HFFc6 (cell line): ENCODE data around the gene SKIC3. TPM values are rescaled to one million over a fixed set of nuclear protein-coding genes. Genes with fewer than 3 reads are reported as not detected.
A peak's percentile ranks its signal among the peaks of the same experiment; 100 is the strongest.

Experiments used
- DNase-seq: peaks from one replicate; pipeline ENCODE4 v3.0.0-alpha.2; 2018
- H3K27ac Mint-ChIP-seq: 2 replicates; pipeline ENCODE4 v1.8.0; 2020; ENCODE audit warnings: mild to moderate bottlenecking, mixed read lengths
- H3K27me3 Mint-ChIP-seq: 2 replicates; pipeline ENCODE4 v1.8.0; 2021; ENCODE audit warnings: mild to moderate bottlenecking, moderate library complexity, mixed read lengths; ENCODE audit not compliant: insufficient read depth
- H3K36me3 Mint-ChIP-seq: 2 replicates; pipeline ENCODE4 v1.8.0; 2021; ENCODE audit warnings: low read depth, mixed read lengths
- H3K4me1 Mint-ChIP-seq: 2 replicates; pipeline ENCODE4 v1.8.0; 2020; ENCODE audit warnings: low read depth, mixed read lengths
- H3K4me3 Mint-ChIP-seq: 2 replicates; pipeline ENCODE4 v1.8.0; 2020; ENCODE audit warnings: mild to moderate bottlenecking, moderate library complexity, mixed read lengths
- H3K9me3 Mint-ChIP-seq: 2 replicates; pipeline ENCODE4 v1.8.0; 2020; ENCODE audit warnings: mild to moderate bottlenecking, mixed read lengths
- CTCF ChIP-seq: fragments of 200-600 bp; sonication (generic); IDR thresholded peaks from 2 replicates; pipeline ENCODE4 v1.5.0; 2021; ENCODE audit warnings: antibody characterized with exemption, mild to moderate bottlenecking
- total RNA-seq, 6 experiments: library from RNA; stranded (reverse); fragmentation: NEBNext Ultra II Directional; extraction: Animal tissue kit (Norgen Biotek cat#: 25700); gene quantifications; 2 replicates in 1 of 6; 3 replicates in 5 of 6; pipeline ENCODE4 v1.2.3, GENCODE V29; 2021

The SKIC3 gene
- total RNA-seq, 6 experiments from 2014 or later, result 102 to 113 (median 110) TPM

- peaks cover 67% of the 10 kb centered on the region for H3K4me1 Mint-ChIP-seq
- no peak for DNase-seq
- H3K36me3 Mint-ChIP-seq, result peaks cover 42% of the 10 kb centered on the region
- no peak for TF ChIP-seq CTCF
- H3K27ac Mint-ChIP-seq, result no peak overlapping the region; the same call in 1 of the 2 replicates
- H3K27me3 Mint-ChIP-seq, result peaks cover 1% of the 10 kb centered on the region; the same call in 1 of the 2 replicates
- no peaks in the 10 kb centered on the region for H3K9me3 Mint-ChIP-seq
- H3K4me3 Mint-ChIP-seq, result no peak overlapping the region
Observed at GRCh38 chr5:95532415-95532814, 22.4 kb downstream of the SKIC3 start.

GRCh38 chr5:95531491-95531890 lies 23.3 kb downstream of the SKIC3 start:
- TF ChIP-seq CTCF, result no peak
- peaks cover 74% of the 10 kb centered on the region for H3K4me1 Mint-ChIP-seq
- H3K36me3 Mint-ChIP-seq, result peaks cover 41% of the 10 kb centered on the region
- no peak overlapping the region for H3K4me3 Mint-ChIP-seq
- no peak for DNase-seq
- H3K27me3 Mint-ChIP-seq, result peaks cover 1% of the 10 kb centered on the region; the same call in 1 of the 2 replicates
- H3K27ac Mint-ChIP-seq, result 0 out of 2 replicates have a peak overlapping the region, but pooled peaks have one; percentile 7
- H3K9me3 Mint-ChIP-seq, result no peaks in the 10 kb centered on the region

GRCh38 chr5:95530416-95530815 lies 24.4 kb downstream of the SKIC3 start:
- Mint-ChIP-seq H3K27ac (peak overlapping the region; percentile 66), H3K9me3 (no peaks in the 10 kb centered on the region), H3K36me3 (peaks cover 42% of the 10 kb centered on the region), H3K4me3 (no peak overlapping the region), H3K4me1 (peaks cover 65% of the 10 kb centered on the region), H3K27me3 (peaks cover 1% of the 10 kb centered on the region; the same call in 1 of the 2 replicates)
- DNase-seq, result peak; percentile 88
- TF ChIP-seq CTCF, result no peak

GRCh38 chr5:95528565-95528964 lies 26.2 kb downstream of the SKIC3 start:
- TF ChIP-seq CTCF, result no peak
- H3K36me3 Mint-ChIP-seq, result peaks cover 31% of the 10 kb centered on the region
- H3K27me3 Mint-ChIP-seq, result peaks cover 1% of the 10 kb centered on the region; the same call in 1 of the 2 replicates
- no peak overlapping the region for H3K4me3 Mint-ChIP-seq
- H3K9me3 Mint-ChIP-seq, result no peaks in the 10 kb centered on the region
- H3K27ac Mint-ChIP-seq, result no peak overlapping the region
- H3K4me1 Mint-ChIP-seq, result peaks cover 51% of the 10 kb centered on the region
- DNase-seq, result no peak

GRCh38 chr5:95526871-95527270 lies 27.9 kb downstream of the SKIC3 start:
- Mint-ChIP-seq H3K4me1 (peaks cover 36% of the 10 kb centered on the region), H3K9me3 (no peaks in the 10 kb centered on the region), H3K36me3 (peaks cover 31% of the 10 kb centered on the region), H3K27me3 (peaks cover 1% of the 10 kb centered on the region; the same call in 1 of the 2 replicates), H3K27ac (no peak overlapping the region), H3K4me3 (no peak overlapping the region)
- peak; percentile 23 for DNase-seq
- no peak for TF ChIP-seq CTCF
